Measurements from ENCODE around the gene ZBTB37. TPM values are rescaled to one million over a fixed set of nuclear protein-coding genes. Genes with fewer than 3 reads are reported as not detected.
"Not testable (repeated sequence)": the region's sequence is repeated elsewhere in the genome, so short reads cannot be mapped to it uniquely, and the experiment has no call there.

The ZBTB37 gene
- total RNA-seq, 1 experiment from 2014 or later, result 3.8 TPM

GRCh38 chr1:173900992-173901391, 32.8 kb downstream of the ZBTB37 start:
- no peak for DNase-seq (ENCODE audit: low read depth)

GRCh38 chr1:173903827-173904531, 35.8 kb downstream of the ZBTB37 start:
- DNase-seq (ENCODE audit: low read depth), result no peak

- DNase-seq (ENCODE audit: low read depth), result no peak
Measured at GRCh38 chr1:173913111-173913510, 44.9 kb downstream of the ZBTB37 start.

GRCh38 chr1:173914366-173914871, 46.2 kb downstream of the ZBTB37 start:
- DNase-seq (ENCODE audit: low read depth), result peak; percentile 18

DNA sequence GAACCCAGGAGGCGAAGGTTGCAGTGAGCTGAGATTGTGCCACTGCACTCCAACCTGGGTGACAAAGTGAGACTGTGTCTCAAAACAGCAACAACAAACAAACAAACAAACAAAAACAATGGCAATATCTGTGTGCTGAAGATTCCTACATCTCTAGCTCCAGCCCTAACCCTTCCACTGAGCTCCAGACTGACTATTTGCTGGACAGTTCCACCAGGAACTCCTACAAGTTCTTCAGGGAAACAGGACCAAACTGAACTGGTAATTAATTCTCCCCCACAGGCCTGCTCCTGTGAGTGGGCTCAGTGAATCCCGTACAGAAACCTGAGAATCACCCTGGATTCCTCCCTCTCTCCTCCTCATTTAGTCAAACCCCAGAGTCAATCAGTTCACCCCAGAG, 47.4 kb downstream of the ZBTB37 start:
- no peak for DNase-seq (ENCODE audit: low read depth)

DNA sequence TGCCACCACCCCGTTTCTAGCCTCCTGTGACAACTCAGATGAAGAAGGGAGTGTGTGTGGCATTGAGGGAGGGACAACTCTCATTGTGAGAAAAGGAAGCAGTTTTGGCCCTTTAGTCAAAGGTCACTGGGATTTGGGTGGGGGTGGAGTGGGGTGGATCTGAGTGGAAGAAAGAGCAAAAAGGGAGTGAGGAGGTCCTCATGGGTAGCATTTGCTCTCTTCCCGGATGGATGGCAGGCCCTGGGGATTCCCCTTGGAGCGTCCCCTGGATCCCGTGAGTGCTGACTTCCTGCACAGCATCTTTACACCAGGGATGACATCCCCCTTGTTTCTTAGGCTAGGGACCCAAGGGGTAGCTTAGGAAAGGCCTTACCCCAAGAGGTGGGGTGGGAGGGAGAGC, 48.5 kb downstream of the ZBTB37 start:
- DNase-seq (ENCODE audit: low read depth), result no peak

GRCh38 chr1:173917149-173917548, 49.0 kb downstream of the ZBTB37 start, which contains the start of gene SERPINC1:
Gene SERPINC1, minus strand, starts transcription at chr1:173917327. Its CDS starts 68 bp downstream, at chr1:173917259.
- DNase-seq (ENCODE audit: low read depth), result no peak

DNA sequence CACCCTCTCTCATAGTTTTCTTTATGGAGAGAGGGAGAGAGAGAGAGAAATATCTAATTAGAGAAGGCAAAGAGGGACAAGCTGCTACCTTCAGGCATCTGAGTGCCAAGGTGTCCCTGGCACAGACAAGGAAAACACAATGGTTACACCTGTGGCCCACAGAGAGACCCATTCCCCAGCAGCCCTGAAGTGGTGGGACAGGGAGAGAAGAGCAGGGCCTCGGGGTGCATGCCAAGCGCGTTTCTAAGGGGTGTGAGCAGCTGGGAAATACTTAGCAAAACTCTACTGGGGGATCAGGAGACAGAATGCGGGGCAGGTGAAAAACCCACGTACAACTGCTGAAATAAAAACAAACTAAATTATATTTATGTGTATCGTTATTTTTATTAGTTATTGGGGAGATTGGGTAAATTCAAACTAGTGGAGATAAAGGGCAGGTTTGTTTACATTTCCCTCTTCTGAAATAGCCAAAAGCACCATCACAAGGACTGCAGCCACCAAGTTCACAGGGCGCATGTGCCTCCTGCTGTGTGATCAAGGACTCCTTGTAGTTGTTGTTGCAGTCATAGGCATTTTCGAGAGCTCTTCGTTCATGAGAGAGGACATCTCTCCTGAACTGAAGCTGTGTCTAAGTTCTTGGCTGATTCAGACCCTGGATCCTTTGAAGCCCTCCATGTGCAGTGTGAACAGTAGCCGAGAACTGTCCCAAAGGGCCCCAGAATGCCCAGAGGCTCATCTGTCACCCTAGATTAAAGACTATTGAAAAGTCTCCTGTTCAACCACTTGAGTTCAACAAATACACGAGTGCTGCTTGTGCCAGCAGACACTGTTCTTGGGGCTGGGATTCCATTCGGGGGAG, 49.7 kb downstream of the ZBTB37 start:
- DNase-seq (ENCODE audit: low read depth), result no peak

- peak; percentile 23 for DNase-seq (ENCODE audit: low read depth)
Measured at GRCh38 chr1:173920861-173921260, 52.7 kb downstream of the ZBTB37 start.

DNA sequence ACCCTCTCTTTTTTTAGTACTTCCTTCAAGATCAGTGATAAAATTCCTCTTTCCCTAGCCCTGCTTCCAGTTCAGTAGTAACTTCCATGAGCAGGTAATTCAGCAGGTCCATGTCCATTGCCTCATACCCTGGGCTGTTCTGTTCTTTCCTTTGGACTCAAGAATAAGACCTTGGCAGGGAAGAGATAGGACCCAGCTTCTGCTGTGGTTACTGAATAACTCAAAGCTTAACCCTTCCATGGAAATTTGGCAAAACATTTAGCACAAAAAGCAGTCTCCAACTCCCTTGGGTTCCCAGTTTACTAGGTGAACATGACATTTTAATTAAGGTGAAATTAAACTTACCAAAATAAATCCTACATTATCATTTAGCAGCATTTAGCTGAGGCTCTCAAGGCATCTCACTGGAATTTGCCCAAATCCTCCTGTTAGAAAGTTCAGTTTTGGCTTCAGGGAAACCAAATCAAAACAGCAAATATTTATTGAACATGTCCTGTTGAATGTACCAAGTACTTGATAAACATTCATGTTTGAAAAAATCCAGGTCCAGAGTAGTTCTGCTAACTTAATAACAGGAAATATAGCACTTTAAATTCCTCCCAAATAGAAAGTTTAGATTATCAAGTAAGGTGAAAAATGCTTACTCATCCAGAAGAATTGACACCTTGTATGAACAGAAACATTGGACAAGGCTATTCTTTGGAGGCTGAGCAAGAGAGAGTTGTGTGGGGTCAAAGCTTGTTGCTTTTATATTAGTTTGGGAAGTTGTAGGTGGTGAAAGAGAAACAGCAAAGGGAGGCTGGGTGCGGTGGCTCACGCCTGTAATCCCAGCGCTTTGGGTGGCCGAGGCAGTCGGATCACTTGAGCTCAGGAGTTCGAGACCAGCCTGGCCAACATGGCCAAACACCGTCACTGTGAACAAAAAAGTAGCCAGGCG, 57.4 kb downstream of the ZBTB37 start:
- DNase-seq (ENCODE audit: low read depth), result no peak

GRCh38 chr1:173930541-173930940, 62.4 kb downstream of the ZBTB37 start:
- not testable (repeated sequence) for DNase-seq (ENCODE audit: low read depth)

GRCh38 chr1:173934440-173934839, 66.3 kb downstream of the ZBTB37 start:
- no peak for DNase-seq (ENCODE audit: low read depth)

DNA sequence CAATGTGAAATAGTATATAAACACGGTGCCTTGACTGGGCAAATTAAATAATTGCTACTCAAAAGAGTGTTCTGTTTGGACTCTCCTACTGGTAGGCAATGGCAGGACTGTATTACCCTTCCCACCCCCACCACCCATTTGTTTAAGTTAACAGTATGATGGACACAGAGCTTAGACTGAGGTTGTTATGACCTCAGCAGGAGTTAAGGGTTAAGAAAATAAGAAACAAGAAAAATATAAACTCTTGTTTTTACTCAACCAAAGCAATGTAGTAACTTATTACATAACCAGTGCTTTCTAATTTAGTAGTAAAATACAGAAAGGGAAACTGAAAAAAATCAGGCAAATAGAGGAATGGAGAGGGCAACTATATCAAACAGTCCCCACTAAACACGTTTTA, 68.9 kb downstream of the ZBTB37 start:
- no peak for DNase-seq (ENCODE audit: low read depth)

DNA sequence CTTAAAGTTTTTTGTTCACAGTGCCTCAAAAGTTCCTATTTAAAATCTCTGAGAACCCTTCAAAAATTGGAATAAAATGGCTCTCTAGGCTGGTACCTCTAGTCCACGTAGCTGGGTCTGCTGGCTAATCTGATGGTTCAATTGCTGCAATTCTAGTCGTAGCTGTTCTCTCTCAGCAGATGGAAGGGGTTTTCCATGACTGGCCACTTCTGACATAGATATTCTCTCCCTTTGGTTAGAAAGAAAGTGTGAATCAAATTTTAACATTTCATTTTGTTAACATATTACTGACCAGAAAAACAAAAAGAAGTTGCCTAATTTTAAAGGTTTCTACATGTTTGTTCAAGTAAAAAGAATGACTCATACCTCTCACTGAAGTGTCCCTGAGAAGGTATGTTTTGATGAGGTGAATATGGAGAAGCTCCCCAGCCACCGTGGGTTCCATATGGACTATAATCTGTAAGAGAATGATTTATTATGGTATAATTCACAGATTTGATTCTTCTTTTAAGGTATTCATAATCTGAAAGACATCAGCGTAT, 78.3 kb downstream of the ZBTB37 start:
- DNase-seq (ENCODE audit: low read depth), result no peak

GRCh38 chr1:173948594-173948993, 80.4 kb downstream of the ZBTB37 start:
- DNase-seq (ENCODE audit: low read depth), result no peak

Small RNA genes within 50 kb of the gene (small RNA-seq; reads per million reads assigned to genes)
- 0.09 reads per million for gene RNA5SP67

Other genes starting within 250 kb of the ZBTB37 start
- not detected in 2 replicates for gene TEX50, start 233.0 kb upstream of the ZBTB37 start, total RNA-seq (2014; rRNA removed; shearing (Covaris generic))
- gene ANKRD45, start 198.5 kb upstream of the ZBTB37 start, total RNA-seq (2014; rRNA removed; shearing (Covaris generic)), result 0.05 TPM in 1 of 2 replicates, not detected in the other
- 12.4 and 12.6 TPM in 2 replicates for gene KLHL20, start 153.4 kb upstream of the ZBTB37 start, total RNA-seq (2014; rRNA removed; shearing (Covaris generic))
- 51.1 and 60.6 TPM in 2 replicates for gene DARS2, start 43.7 kb upstream of the ZBTB37 start, total RNA-seq (2014; rRNA removed; shearing (Covaris generic))
- gene CENPL, start 43.5 kb upstream of the ZBTB37 start, total RNA-seq (2014; rRNA removed; shearing (Covaris generic)), result 24.8 and 28.0 TPM in 2 replicates
- 409 and 619 TPM in 2 replicates for gene GAS5, start 391 bp upstream of the ZBTB37 start, total RNA-seq (2014; rRNA removed; shearing (Covaris generic))
- gene SERPINC1, start 48.9 kb downstream of the ZBTB37 start, total RNA-seq (2014; rRNA removed; shearing (Covaris generic)), result not detected in 2 replicates
- 21.1 and 22.4 TPM in 2 replicates for gene RC3H1, start 154.0 kb downstream of the ZBTB37 start, total RNA-seq (2014; rRNA removed; shearing (Covaris generic))

Measured in HT1080 (cell line).